ENCODE data around the gene FCSK. TPM values are rescaled to one million over a fixed set of nuclear protein-coding genes. Genes with fewer than 3 reads are reported as not detected.
"Not testable (repeated sequence)": the region's sequence is repeated elsewhere in the genome, so short reads cannot be mapped to it uniquely, and the experiment has no call there.

Gene FCSK
- total RNA-seq, 1 donor from 2014 or later, result 8.2 TPM

DNA sequence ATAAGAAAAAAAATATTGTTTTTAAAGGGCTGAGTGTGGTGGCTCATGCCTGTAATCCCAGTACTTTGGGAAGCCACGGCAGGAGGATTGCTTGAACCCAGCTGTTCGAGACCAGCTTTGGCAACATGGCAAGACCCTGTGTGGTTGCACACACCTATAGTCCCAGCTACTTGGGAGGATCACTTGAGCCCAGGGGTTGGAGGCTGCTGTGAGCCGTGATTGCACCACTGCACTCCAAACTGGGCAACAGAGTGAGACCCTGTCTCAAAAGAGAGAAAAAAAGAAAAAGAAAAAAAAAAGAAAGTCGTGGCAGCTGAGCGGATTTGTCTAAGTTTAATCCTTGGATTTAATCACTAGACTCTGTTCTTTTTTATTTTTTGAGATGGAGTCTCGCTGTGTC, 6.3 kb upstream of the FCSK start:
- no peak for ATAC-seq
- no peak for DNase-seq
- intact Hi-C loops (cut with micrococcal nuclease), result loop anchor here (10.0 kb wide), 1 partner anchor 53 kb away; no protein-coding TSS in a partner anchor

- ATAC-seq; DNase-seq; intact Hi-C loops (cut with micrococcal nuclease): not testable (repeated sequence)
Observed at GRCh38 chr16:70450142-70451003, 4.0 kb upstream of the FCSK start.

DNA sequence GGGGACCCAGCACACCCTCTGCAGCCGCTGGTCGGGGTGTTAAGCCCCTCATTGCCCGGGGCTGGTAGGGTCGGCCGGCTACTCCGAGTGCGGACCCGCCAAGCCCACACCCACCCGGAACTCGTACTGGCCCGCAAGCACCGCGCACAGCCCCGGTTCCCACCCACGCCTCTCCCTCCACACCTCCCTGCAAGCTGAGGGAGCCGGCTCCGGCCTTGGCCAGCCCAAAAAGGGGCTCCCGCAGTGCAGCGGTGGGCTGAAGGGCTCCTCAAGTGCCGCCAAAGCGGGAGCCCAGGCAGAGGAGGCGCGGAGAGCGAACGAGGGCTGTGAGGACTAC, 3.4 kb upstream of the FCSK start:
- DNase-seq; ATAC-seq; intact Hi-C loops (cut with micrococcal nuclease): not testable (repeated sequence)

- DNase-seq, result no peak
- no peak for ATAC-seq
- intact Hi-C loops (cut with micrococcal nuclease), result no loop called here
Observed at GRCh38 chr16:70453117-70453891, 1.1 kb upstream of the FCSK start.

DNA sequence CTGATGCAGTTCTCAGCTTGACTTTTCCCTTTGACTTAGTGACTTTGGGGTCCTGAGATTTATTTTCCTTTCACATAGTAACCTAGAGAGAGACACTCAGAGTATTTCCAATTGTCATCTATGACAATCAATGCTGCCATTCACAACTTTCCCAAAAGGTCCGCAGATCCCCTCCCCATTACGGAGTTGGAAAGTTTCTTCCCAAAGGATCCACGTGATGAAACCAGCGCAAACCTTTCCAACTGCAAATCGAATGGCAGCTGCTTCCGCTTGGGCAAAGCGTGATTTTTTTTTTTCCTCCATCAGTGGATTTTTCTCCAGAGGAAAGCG, 538 bp upstream of the FCSK start:
- ATAC-seq (peak; percentile 44), DNase-seq (no peak)
- intact Hi-C loops (cut with micrococcal nuclease), result no loop called here

GRCh38 chr16:70455910-70456309, 1.5 kb downstream of the FCSK start:
- DNase-seq (no peak), ATAC-seq (no peak)
- intact Hi-C loops (cut with micrococcal nuclease), result no loop called here

- intact Hi-C loops (cut with micrococcal nuclease), result no loop called here
- DNase-seq (no peak), ATAC-seq (no peak)
Observed at GRCh38 chr16:70457446-70458166, 3.2 kb downstream of the FCSK start.

- peak; percentile 67 for ATAC-seq
- no peak for DNase-seq
- intact Hi-C loops (cut with micrococcal nuclease), result no loop called here
Observed at GRCh38 chr16:70460737-70461261, 6.4 kb downstream of the FCSK start.

DNA sequence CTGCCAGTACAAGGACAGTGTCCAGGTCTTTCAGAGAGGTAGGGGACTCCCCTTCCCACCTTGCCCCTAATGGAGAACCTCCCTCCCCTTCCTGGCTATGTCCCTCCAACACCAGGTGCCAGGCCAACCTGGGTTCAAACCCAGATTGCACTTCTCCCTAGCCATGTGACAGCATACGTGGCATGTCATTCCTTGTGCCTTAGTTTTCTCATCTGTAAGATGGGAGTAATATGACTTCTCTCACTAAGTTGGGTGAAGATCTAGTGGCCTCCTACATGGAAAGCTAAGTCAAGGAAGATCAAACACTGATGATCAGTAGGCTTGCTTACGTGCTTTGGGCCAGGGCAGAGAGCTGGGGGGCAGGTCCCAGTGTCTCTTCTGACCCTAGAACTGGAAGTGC, 8.8 kb downstream of the FCSK start:
- no peak for ATAC-seq
- no peak for DNase-seq
- intact Hi-C loops (cut with micrococcal nuclease), result no loop called here

DNA sequence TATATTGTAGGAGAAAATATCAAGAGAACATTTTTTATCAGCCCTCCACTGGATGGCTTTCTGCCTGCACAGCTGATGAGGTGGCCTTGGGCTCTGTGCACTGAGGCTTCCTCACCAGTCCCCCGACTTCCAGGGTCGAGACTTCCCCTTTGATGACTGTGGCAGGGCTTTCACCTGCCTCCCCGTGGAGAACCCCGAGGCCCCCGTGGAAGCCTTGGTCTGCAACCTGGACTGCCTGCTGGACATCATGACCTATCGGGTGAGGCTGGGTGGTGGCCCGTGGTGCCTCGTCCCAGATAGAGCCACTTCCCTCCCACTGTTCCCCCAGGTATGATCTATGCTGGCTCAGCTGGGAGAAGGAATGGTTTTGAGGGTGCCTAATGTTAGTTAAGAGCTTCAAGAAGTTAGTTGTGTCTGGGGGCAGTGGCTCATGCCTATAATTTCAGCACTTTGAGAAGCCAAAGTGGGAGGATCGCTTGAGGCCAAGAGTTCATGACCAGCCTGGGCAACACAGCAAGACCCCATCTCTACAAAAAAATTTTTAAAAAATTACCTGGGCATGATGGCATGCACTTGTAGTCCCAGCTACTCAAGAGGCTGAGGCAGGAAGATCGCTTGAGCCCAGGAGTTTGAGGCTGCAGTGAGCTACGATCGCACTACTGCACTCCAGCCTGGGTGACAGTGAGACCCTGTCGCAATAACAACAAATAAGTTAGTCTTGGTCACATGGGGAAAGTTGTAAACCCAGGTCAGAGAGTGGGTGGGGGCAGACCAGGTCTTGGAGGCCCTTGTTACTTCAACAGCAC, 11.8 kb downstream of the FCSK start:
- intact Hi-C loops (cut with micrococcal nuclease), result no loop called here
- ATAC-seq (no peak), DNase-seq (no peak)

GRCh38 chr16:70466805-70467076, 12.3 kb downstream of the FCSK start:
- ATAC-seq (no peak), DNase-seq (no peak)
- intact Hi-C loops (cut with micrococcal nuclease), result no loop called here

- intact Hi-C loops (cut with micrococcal nuclease), result no loop called here
- no peak for DNase-seq
- no peak for ATAC-seq
Observed at GRCh38 chr16:70467113-70467512, 12.7 kb downstream of the FCSK start.

DNA sequence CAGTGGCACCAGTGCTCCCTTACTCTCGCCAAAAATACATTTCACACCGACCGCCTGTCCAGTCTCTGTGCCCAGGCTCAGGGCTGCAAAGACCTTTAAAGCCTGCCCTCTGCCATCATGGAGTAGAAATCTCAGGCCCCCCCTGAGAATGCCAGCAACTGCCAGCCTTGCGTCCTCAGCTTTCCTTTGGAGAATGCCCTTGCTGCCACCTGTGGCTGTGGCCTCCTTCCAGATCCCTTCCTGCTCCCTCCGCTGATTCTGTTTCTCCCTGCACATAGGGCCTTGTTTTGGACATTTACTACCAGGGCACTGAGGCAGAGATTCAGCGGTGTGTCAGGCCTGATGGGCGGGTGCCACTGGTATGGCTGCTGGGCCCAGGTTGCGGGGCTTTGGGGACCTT, 13.2 kb downstream of the FCSK start:
- ATAC-seq (no peak), DNase-seq (no peak)
- intact Hi-C loops (cut with micrococcal nuclease), result no loop called here

- intact Hi-C loops (cut with micrococcal nuclease), result no loop called here
- DNase-seq (no peak), ATAC-seq (no peak)
Observed at GRCh38 chr16:70468776-70469525, 14.6 kb downstream of the FCSK start.

- no peak for DNase-seq
- intact Hi-C loops (cut with micrococcal nuclease), result no loop called here
- no peak for ATAC-seq
Observed at GRCh38 chr16:70470141-70470926, 15.9 kb downstream of the FCSK start.

GRCh38 chr16:70470927-70471341, 16.5 kb downstream of the FCSK start:
- DNase-seq (peak; percentile 68), ATAC-seq (peak; percentile 67)
- intact Hi-C loops (cut with micrococcal nuclease), result no loop called here

DNA sequence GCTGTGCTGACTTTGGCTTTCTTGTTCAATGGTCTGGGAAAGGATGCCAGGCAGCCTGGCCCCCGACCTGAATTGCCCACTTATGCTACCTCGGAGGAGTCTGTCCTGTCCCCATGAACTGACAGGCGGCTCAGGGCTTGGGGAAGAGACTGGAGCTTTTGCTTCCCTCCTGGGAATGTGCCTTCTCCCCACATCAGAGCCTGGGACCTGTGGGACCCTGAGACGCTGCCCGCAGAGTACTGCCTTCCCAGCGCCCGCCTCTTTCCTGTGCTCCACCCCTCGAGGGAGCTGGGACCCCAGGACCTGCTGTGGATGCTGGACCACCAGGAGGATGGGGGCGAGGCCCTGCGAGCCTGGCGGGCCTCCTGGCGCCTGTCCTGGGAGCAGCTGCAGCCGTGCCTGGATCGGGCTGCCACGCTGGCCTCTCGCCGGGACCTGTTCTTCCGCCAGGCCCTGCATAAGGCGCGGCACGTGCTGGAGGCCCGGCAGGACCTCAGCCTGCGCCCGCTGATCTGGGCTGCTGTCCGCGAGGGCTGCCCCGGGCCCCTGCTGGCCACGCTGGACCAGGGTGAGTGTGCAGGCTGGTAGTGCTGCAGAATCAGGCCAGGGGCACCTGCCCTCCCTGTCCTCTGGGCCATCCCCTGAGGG, 18.5 kb downstream of the FCSK start:
- ATAC-seq (no peak), DNase-seq (no peak)
- intact Hi-C loops (cut with micrococcal nuclease), result no loop called here
